Fibroblast of lung (primary cell): Measurements from ENCODE around the gene OR2H2.

ENCODE experiments used
- EZH2 ChIP-seq: IDR thresholded peaks from 2 replicates; pipeline ENCODE4 v1.5.1; 2012; ENCODE audit warnings: low read length, control low read depth, mild to moderate bottlenecking; ENCODE audit errors: missing control alignments
- TF ChIP-seq, protein P1 (sequence below), 2 donors: IDR thresholded peaks in 1 of 2; conservative IDR thresholded peaks in 1 of 2; 1 replicate in 1 of 2; 2 replicates in 1 of 2; pipeline ENCODE4 v1.5.1; 2011 to 2012; ENCODE audit warnings: low read length in 2 of 2, control low read depth in 1 of 2, inconsistent platforms in 1 of 2, low read depth in 1 of 2, mild to moderate bottlenecking in 1 of 2

DNA sequence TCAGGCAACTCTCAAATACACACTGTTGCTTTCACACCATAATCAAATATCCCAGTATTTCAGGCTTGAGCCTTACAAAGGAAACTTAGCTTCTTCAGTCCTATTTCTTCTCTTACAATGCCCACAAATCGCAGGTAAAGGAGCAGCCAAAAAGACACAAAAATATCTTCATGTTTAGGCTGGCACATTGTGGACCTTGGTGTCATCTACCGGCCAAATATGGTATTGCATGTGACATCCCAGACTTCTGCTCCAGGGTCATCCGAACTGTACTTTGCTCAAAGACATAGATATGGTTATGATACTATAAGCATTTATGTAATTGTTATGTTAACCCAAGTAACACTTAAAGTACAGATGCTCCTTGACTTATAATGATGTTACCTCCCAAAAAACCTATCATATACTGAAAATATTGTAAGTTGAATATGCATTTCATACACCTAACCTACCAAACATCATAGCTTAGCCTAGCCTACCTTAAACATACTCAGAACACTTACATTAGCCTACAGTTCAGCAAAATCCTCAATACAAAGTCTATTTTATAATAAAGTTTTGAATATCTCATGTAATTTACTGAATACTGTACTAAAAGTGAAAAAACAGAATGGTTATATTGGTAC lies 4.6 kb downstream of the OR2H2 start:
- TF ChIP-seq, protein P1, sequence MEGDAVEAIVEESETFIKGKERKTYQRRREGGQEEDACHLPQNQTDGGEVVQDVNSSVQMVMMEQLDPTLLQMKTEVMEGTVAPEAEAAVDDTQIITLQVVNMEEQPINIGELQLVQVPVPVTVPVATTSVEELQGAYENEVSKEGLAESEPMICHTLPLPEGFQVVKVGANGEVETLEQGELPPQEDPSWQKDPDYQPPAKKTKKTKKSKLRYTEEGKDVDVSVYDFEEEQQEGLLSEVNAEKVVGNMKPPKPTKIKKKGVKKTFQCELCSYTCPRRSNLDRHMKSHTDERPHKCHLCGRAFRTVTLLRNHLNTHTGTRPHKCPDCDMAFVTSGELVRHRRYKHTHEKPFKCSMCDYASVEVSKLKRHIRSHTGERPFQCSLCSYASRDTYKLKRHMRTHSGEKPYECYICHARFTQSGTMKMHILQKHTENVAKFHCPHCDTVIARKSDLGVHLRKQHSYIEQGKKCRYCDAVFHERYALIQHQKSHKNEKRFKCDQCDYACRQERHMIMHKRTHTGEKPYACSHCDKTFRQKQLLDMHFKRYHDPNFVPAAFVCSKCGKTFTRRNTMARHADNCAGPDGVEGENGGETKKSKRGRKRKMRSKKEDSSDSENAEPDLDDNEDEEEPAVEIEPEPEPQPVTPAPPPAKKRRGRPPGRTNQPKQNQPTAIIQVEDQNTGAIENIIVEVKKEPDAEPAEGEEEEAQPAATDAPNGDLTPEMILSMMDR (conservative IDR thresholded peaks at IDR 0.05 in 1 of 2, IDR thresholded peaks at IDR 0.05 in 1 of 2; ENCODE audit: low read depth in 1 of 2, low read length in 2 of 2), result peak; percentile 95 to 98
- no peak for TF ChIP-seq EZH2
